GM20431 (cell line): ENCODE results near the gene FAM171A2.

Experiments
- in situ Hi-C: fragments of 300-500 bp; cut with MseI, MboI; formaldehyde crosslinking; loops from one replicate; pipeline ENCODE4 v1.15.0; 2020; ENCODE audit warnings: low sequenced_read_pairs; ENCODE audit not compliant: unreplicated experiment

Gene FAM171A2

GRCh38 chr17:44362459-44362948, 1.1 kb downstream of the FAM171A2 start:
- in situ Hi-C loops = no loop called here

- in situ Hi-C loops = no loop called here
These were observed 2.1 kb downstream of the FAM171A2 start for GRCh38 chr17:44361292-44362260.

GRCh38 chr17:44360826-44361225, 2.8 kb downstream of the FAM171A2 start:
- in situ Hi-C loops = no loop called here

- in situ Hi-C loops = no loop called here
These were observed 3.5 kb downstream of the FAM171A2 start for GRCh38 chr17:44360144-44360533.

- in situ Hi-C loops = no loop called here
These were observed 4.1 kb downstream of the FAM171A2 start for GRCh38 chr17:44359458-44360143.

- in situ Hi-C loops = no loop called here
These were observed 4.6 kb downstream of the FAM171A2 start for GRCh38 chr17:44359006-44359405.

DNA sequence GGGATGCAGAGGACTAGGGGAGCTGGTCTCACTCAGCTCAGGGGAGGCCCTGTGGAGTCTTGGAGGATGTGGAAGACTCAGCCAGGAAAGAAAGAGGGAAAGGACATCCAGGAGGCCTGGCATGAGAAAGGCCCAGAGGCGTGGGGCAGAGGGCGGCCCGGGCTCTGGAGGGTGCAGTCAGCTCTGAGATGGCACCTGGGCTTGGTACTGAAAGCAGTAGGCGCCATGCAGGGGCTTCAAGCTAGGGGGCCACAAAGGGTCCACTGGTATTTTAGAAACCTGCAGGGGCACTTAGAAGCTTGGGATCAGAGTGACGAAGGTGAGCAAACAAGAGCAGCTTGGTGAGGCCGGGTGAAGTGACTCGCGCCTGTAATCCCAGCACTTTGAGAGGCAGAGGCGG, 5.6 kb downstream of the FAM171A2 start:
- in situ Hi-C loops = no loop called here

GRCh38 chr17:44356241-44356640, 7.4 kb downstream of the FAM171A2 start:
- in situ Hi-C loops = no loop called here

DNA sequence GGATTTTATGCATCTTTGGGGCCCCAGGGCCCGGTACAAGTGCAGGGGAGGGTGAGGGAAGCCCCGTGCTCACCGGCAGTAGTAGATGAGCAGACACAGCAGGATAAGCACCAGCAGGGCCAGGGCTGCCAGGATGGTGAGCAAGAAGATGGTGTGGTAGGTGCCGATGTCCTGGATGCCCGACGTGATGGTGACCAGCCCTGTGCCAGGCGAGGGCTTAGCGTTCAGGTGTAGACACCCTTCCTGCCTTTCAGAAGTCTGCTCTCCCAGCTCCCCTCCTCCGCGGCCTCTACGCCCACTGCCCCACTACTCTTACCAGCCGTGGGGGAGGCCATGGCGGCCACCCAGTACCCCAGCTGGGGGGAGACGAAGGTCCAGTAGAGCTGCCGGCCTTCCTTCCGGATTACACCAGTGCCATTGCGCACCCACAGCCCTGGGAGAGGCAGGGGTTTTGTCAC, 8.0 kb downstream of the FAM171A2 start:
- in situ Hi-C loops = no loop called here

- in situ Hi-C loops = no loop called here
These were observed 8.8 kb downstream of the FAM171A2 start for GRCh38 chr17:44354582-44355561.

- in situ Hi-C loops = no loop called here
These were observed 9.9 kb downstream of the FAM171A2 start for GRCh38 chr17:44353672-44354331.

GRCh38 chr17:44352828-44353671, 10.6 kb downstream of the FAM171A2 start:
- in situ Hi-C loops = no loop called here

- in situ Hi-C loops = no loop called here
These were observed 11.5 kb downstream of the FAM171A2 start for GRCh38 chr17:44351961-44352827.

DNA sequence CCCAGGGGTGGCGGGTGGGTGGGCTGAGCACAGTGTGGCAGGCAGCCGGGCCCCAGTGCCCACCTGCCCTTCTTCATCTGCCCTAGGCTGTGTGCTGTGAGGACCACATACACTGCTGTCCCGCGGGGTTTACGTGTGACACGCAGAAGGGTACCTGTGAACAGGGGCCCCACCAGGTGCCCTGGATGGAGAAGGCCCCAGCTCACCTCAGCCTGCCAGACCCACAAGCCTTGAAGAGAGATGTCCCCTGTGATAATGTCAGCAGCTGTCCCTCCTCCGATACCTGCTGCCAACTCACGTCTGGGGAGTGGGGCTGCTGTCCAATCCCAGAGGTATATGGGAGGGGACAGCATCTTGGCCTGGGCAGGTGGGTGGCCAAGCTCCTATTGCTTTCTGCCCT, 12.2 kb downstream of the FAM171A2 start:
- in situ Hi-C loops = no loop called here

DNA sequence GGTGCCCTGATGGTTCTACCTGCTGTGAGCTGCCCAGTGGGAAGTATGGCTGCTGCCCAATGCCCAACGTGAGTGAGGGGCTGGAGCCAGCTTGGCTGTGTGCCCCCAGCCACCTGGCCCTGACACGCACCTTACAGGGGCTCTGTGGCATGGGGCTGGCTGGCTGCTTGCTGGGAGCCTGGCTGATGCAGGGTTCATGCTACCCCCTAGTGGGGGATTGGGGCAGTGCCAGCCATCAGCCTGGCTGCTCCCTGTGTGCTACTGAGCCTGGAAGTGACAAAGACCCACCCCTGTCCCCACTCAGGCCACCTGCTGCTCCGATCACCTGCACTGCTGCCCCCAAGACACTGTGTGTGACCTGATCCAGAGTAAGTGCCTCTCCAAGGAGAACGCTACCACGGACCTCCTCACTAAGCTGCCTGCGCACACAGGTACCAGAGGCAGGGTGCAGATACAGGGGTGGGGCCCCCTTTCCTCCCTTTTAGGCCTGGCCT, 12.9 kb downstream of the FAM171A2 start:
- in situ Hi-C loops = no loop called here

GRCh38 chr17:44349553-44350070, 14.0 kb downstream of the FAM171A2 start:
- in situ Hi-C loops = no loop called here

- in situ Hi-C loops = no loop called here
These were observed 14.7 kb downstream of the FAM171A2 start for GRCh38 chr17:44348988-44349364.
